Mucosa of descending colon (tissue), 3 donors: Measurements from ENCODE around the gene HHLA2. TPM values are rescaled to one million over a fixed set of nuclear protein-coding genes. Genes with fewer than 3 reads are reported as not detected.

ENCODE experiments used
- ATAC-seq: fragments of 200-7000 bp; cut with Tn5 transposase; one replicate; pipeline ENCODE4 v1.9.1; 2020; ENCODE audit warnings: mild to moderate bottlenecking, moderate library complexity
- DNase-seq, 3 donors: peaks; one replicate each; pipeline ENCODE4 v3.0.0-alpha.2; 2020
- H3K36me3 ChIP-seq: fragments of 200-600 bp; one replicate; pipeline ENCODE4 v1.8.0; 2021; ENCODE audit warnings: low read depth, mild to moderate bottlenecking
- H3K4me1 ChIP-seq: fragments of 200-600 bp; one replicate; pipeline ENCODE4 v1.8.0; 2021; ENCODE audit warnings: low read depth, mild to moderate bottlenecking
- H3K4me3 ChIP-seq: fragments of 200-600 bp; one replicate; pipeline ENCODE4 v1.8.0; 2021; ENCODE audit warnings: mild to moderate bottlenecking
- H3K9me3 ChIP-seq: fragments of 200-600 bp; one replicate; pipeline ENCODE4 v1.8.0; 2021; ENCODE audit warnings: mild to moderate bottlenecking
- CTCF ChIP-seq: fragments of 200-600 bp; IDR thresholded peaks from one replicate; pipeline ENCODE4 v1.8.0; 2022; ENCODE audit warnings: antibody characterized with exemption, mild to moderate bottlenecking
- intact Hi-C, 2 donors: fragments of 100-400 bp; cut with DNase I in 1 of 2; cut with micrococcal nuclease in 1 of 2; formaldehyde crosslinking; loops; one replicate each; pipeline versions ENCODE4 v1.11.0 to v1.11.1; 2022; cut with DNase I, micrococcal nuclease
- total RNA-seq, 3 donors: library from RNA; stranded (reverse); fragmentation: NEBNext Ultra II Directional in 2 of 3; extraction: Animal tissue kit (Norgen Biotek cat#: 25700) in 2 of 3; gene quantifications; one replicate each; pipeline versions ENCODE4 v1.2.1 to v1.2.4, GENCODE V29; 2021 to 2023
- donor health status: DM: no; HTN: no; CAD: no; lungs with moderate emphysema.
- donor health status: DM: no; HTN: no; CAD: no.
- donor health status: DM: no; HTN: yes; CAD: no.

The HHLA2 gene
- total RNA-seq, 3 donors from 2014 or later = 98.2 to 276 (median 169) TPM

GRCh38 chr3:108315767-108316301, 19.5 kb downstream of the HHLA2 start:
- no peak for TF ChIP-seq CTCF
- intact Hi-C loops = no loop called here
- no peaks in the 10 kb centered on the region for H3K36me3 ChIP-seq
- DNase-seq (no peak), ATAC-seq (no peak)
- no peaks in the 10 kb centered on the region for H3K9me3 ChIP-seq
- no peak overlapping the region for H3K4me3 ChIP-seq
- H3K4me1 ChIP-seq = peaks cover 15% of the 10 kb centered on the region

- Histone ChIP-seq H3K4me3 (no peak overlapping the region), H3K9me3 (no peaks in the 10 kb centered on the region), H3K36me3 (no peaks in the 10 kb centered on the region), H3K4me1 (peaks cover 15% of the 10 kb centered on the region)
- intact Hi-C loops = no loop called here
- TF ChIP-seq CTCF = no peak
- DNase-seq (peak in 1 of 3 donors; percentile 86), ATAC-seq (peak; percentile 74)
Observed at GRCh38 chr3:108319428-108320082, 23.2 kb downstream of the HHLA2 start.

- DNase-seq (peak in 1 of 3 donors; percentile 53), ATAC-seq (peak; percentile 72)
- Histone ChIP-seq H3K36me3 (no peaks in the 10 kb centered on the region), H3K4me3 (no peak overlapping the region), H3K4me1 (peaks cover 15% of the 10 kb centered on the region), H3K9me3 (no peaks in the 10 kb centered on the region)
- TF ChIP-seq CTCF = no peak
- intact Hi-C loops = no loop called here
Observed at GRCh38 chr3:108320746-108321350, 24.5 kb downstream of the HHLA2 start.

GRCh38 chr3:108322352-108322751, 26.0 kb downstream of the HHLA2 start:
- TF ChIP-seq CTCF = no peak
- DNase-seq (no peak), ATAC-seq (no peak)
- intact Hi-C loops = no loop called here
- H3K9me3 ChIP-seq = no peaks in the 10 kb centered on the region
- H3K4me3 ChIP-seq = no peak overlapping the region
- H3K4me1 ChIP-seq = peaks cover 15% of the 10 kb centered on the region
- no peaks in the 10 kb centered on the region for H3K36me3 ChIP-seq

GRCh38 chr3:108324177-108324576, 27.8 kb downstream of the HHLA2 start:
- ATAC-seq = no peak
- no peaks in the 10 kb centered on the region for H3K36me3 ChIP-seq
- intact Hi-C loops = no loop called here
- H3K9me3 ChIP-seq = no peaks in the 10 kb centered on the region
- H3K4me1 ChIP-seq = peaks cover 10% of the 10 kb centered on the region
- H3K4me3 ChIP-seq = no peak overlapping the region
- no peak for DNase-seq
- TF ChIP-seq CTCF = no peak
